ENCODE results near the gene ZNF322. TPM values are rescaled to one million over a fixed set of nuclear protein-coding genes. Genes with fewer than 3 reads are reported as not detected.
A peak's percentile ranks its signal among the peaks of the same experiment; 100 is the strongest.

The ZNF322 gene
- polyA plus RNA-seq, 1 of the 3 experiments (the other 2 are of a cell fraction): 4.0 TPM

GRCh38 chr6:26592649-26593048, 66.9 kb downstream of the ZNF322 start:
- no peak overlapping the region for H2AFZ ChIP-seq (ENCODE audit: low read depth)
- H3K4me1 ChIP-seq (ENCODE audit: control insufficient read depth in 1 of 2, insufficient read depth in 2 of 2, low read depth in 1 of 2, low read length in 1 of 2): peaks cover 5 to 9% of the 10 kb centered on the region in 2 experiments; a peak in 3 of 4 replicates
- H4K20me1 ChIP-seq (ENCODE audit: insufficient read depth): no peaks in the 10 kb centered on the region
- peaks cover 22% of the 10 kb centered on the region for H3F3A ChIP-seq (replicated peaks; ENCODE audit: insufficient read depth)
- no peak overlapping the region for H3K4me2 ChIP-seq
- peaks cover 8% of the 10 kb centered on the region for H3K79me2 ChIP-seq (ENCODE audit: insufficient read depth)
- 4% methylated on average over 4 of the region's 4 CpGs for WGBS (ENCODE audit: low lambda C conversion rate)
- no peaks in the 10 kb centered on the region for H3K36me3 ChIP-seq (replicated peaks in 1 of 2; ENCODE audit: control insufficient read depth in 1 of 2, insufficient read depth in 2 of 2, low read length in 1 of 2)
- H3K9me3 ChIP-seq: no peaks in the 10 kb centered on the region
- H3K27ac ChIP-seq (ENCODE audit: low read depth in 2 of 2, low read length in 1 of 2): no peak overlapping the region
- no peak overlapping the region for H3K9ac ChIP-seq
- CTCF ChIA-PET: interaction anchor here (2.7 to 7.9 kb wide), 3 partner anchors 16 to 534 kb away, joined by 10 to 183 read pairs (median 59); no protein-coding TSS in a partner anchor
- H3K4me3 ChIP-seq (ENCODE audit: low read depth in 2 of 2, low read length in 1 of 2): no peak overlapping the region
- peak; percentile 29 for DNase-seq
- no peaks in the 10 kb centered on the region for H3K9me2 ChIP-seq
- TF ChIP-seq MXI1 (IDR thresholded peaks at IDR 0.05; ENCODE audit: low read depth, low read length) (no peak), RAD21 (IDR thresholded peaks at IDR 0.05; ENCODE audit: low read length) (peak; percentile 20; the same call in 1 of the 2 replicates)
- POLR2A ChIA-PET: no interaction called here
- H3K27me3 ChIP-seq (ENCODE audit: insufficient read depth): peaks cover 8% of the 10 kb centered on the region; the same call in 1 of the 2 replicates

GRCh38 chr6:26588965-26589364, 70.6 kb downstream of the ZNF322 start:
- no peak overlapping the region for H3K9ac ChIP-seq
- H3F3A ChIP-seq (replicated peaks; ENCODE audit: insufficient read depth): no peaks in the 10 kb centered on the region
- H3K9me3 ChIP-seq: no peaks in the 10 kb centered on the region
- no peaks in the 10 kb centered on the region for H4K20me1 ChIP-seq (ENCODE audit: insufficient read depth)
- H3K9me2 ChIP-seq: no peaks in the 10 kb centered on the region
- ChIA-PET POLR2A (no interaction called here), CTCF (interaction anchor here (7.9 kb wide), 1 partner anchor 12 kb away, joined by 183 read pairs; no protein-coding TSS in a partner anchor)
- no peaks in the 10 kb centered on the region for H3K79me2 ChIP-seq (ENCODE audit: insufficient read depth)
- H3K4me3 ChIP-seq (ENCODE audit: low read depth in 2 of 2, low read length in 1 of 2): no peak overlapping the region
- no peak overlapping the region for H2AFZ ChIP-seq (ENCODE audit: low read depth)
- peaks cover 18% of the 10 kb centered on the region; the same call in 1 of the 2 replicates for H3K27me3 ChIP-seq (ENCODE audit: insufficient read depth)
- WGBS (ENCODE audit: low lambda C conversion rate): 86% methylated on average over 21 of the region's 21 CpGs
- H3K27ac ChIP-seq (ENCODE audit: low read depth in 2 of 2, low read length in 1 of 2): no peak overlapping the region
- no peak for DNase-seq
- no peak for TF ChIP-seq SMC3 (IDR thresholded peaks at IDR 0.05; ENCODE audit: low read depth, low read length)
- H3K4me1 ChIP-seq (ENCODE audit: control insufficient read depth in 1 of 2, insufficient read depth in 2 of 2, low read depth in 1 of 2, low read length in 1 of 2): no peaks in the 10 kb centered on the region
- no peak overlapping the region for H3K4me2 ChIP-seq
- no peaks in the 10 kb centered on the region for H3K36me3 ChIP-seq (replicated peaks in 1 of 2; ENCODE audit: control insufficient read depth in 1 of 2, insufficient read depth in 2 of 2, low read length in 1 of 2)

Other genes starting within 250 kb of the ZNF322 start
- gene BTN3A3, start 219.2 kb downstream of the ZNF322 start, polyA plus RNA-seq (2012; rRNA removed): 6.9 and 8.8 TPM in 2 replicates
- 21.2 and 28.6 TPM in 2 replicates for gene BTN2A1, start 201.8 kb downstream of the ZNF322 start, polyA plus RNA-seq (2012; rRNA removed)
- not detected in 2 replicates for gene BTN1A1, start 159.4 kb downstream of the ZNF322 start, polyA plus RNA-seq (2012; rRNA removed)
- 76.3 and 79.7 TPM in 2 replicates for gene HMGN4, start 121.4 kb downstream of the ZNF322 start, polyA plus RNA-seq (2012; rRNA removed)
- 15.4 and 18.4 TPM in 2 replicates for gene ABT1, start 62.8 kb downstream of the ZNF322 start, polyA plus RNA-seq (2012; rRNA removed)